ENCODE measurements around the gene OR52E6. TPM values are rescaled to one million over a fixed set of nuclear protein-coding genes. Genes with fewer than 3 reads are reported as not detected.

The OR52E6 gene
- total RNA-seq, 2 experiments from 2014 or later: not detected

DNA sequence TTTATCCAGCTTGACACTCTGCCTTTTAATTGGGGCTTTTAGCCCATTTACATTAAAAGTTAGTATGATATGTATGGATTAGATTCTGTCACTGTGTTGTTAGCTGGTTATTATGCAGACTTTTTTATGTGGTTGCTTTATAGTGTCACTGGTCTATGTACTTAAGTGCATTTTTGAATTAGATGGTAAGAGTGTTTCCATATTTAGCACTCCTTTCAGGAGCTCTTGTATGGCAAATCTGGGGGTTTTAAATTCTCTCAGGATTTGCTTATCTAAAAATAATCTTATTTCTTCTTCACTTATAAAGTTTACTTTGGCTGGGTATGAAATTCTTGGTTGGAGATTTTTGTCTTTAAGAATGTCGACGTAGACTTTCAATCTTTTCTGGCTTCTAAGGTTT, 4.0 kb downstream of the OR52E6 start:
- Histone ChIP-seq H2AFZ (ENCODE audit: low read length) (no peak overlapping the region), H3K79me2 (ENCODE audit: insufficient read depth, low read depth, low read length) (no peaks in the 10 kb centered on the region), H3K4me1 (ENCODE audit: insufficient read depth, low read length, poor library complexity, severe bottlenecking) (no peaks in the 10 kb centered on the region), H3K4me2 (ENCODE audit: low read length) (no peak overlapping the region), H3K27ac (ENCODE audit: low read depth, low read length, poor library complexity, severe bottlenecking) (no peak overlapping the region), H3K9me3 (ENCODE audit: low read length) (no peaks in the 10 kb centered on the region), H4K20me1 (ENCODE audit: insufficient read depth, low read length) (no peaks in the 10 kb centered on the region), H3K4me3 (ENCODE audit: low read depth, low read length, poor library complexity, severe bottlenecking) (no peak overlapping the region), H3K9me2 (ENCODE audit: insufficient read depth, low read length) (no peaks in the 10 kb centered on the region), H3K36me3 (ENCODE audit: insufficient read depth, low read length) (no peaks in the 10 kb centered on the region)
- POLR2A ChIA-PET: no interaction called here
- DNase-seq (ENCODE audit: low spot score): no peak
- BruUV-seq (replicated peaks): no TSS peak
- CTCF ChIA-PET (ENCODE audit: unreplicated experiment): no interaction called here
- TF ChIP-seq, protein P1, sequence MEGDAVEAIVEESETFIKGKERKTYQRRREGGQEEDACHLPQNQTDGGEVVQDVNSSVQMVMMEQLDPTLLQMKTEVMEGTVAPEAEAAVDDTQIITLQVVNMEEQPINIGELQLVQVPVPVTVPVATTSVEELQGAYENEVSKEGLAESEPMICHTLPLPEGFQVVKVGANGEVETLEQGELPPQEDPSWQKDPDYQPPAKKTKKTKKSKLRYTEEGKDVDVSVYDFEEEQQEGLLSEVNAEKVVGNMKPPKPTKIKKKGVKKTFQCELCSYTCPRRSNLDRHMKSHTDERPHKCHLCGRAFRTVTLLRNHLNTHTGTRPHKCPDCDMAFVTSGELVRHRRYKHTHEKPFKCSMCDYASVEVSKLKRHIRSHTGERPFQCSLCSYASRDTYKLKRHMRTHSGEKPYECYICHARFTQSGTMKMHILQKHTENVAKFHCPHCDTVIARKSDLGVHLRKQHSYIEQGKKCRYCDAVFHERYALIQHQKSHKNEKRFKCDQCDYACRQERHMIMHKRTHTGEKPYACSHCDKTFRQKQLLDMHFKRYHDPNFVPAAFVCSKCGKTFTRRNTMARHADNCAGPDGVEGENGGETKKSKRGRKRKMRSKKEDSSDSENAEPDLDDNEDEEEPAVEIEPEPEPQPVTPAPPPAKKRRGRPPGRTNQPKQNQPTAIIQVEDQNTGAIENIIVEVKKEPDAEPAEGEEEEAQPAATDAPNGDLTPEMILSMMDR (conservative IDR thresholded peaks at IDR 0.05; ENCODE audit: low read length): no peak
- no peak for TF ChIP-seq EZH2phosphoT487 (IDR thresholded peaks at IDR 0.05; ENCODE audit: borderline replicate concordance, low read depth, low read length)
- intact Hi-C loops (cut with micrococcal nuclease; ENCODE audit: unreplicated experiment): no loop called here

DNA sequence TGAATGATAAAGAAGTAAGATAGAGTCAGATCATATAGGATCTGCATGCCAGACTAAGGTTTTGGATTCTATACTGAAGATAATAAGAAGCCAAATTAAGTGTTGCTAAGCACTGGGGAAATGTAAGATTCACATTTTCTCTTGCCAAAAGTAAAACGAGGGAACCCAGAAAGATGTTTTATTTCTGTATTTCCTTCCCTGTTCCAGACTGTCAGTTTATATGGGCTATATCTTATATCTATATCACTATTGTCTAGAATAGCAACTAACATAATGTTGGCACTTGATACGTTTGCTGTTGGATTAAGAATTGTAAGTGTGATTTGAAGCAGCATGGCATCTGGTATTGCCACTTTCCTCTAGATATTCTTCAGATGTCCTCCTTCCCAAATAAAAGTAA, 8.3 kb downstream of the OR52E6 start:
- Histone ChIP-seq H3K4me1 (ENCODE audit: insufficient read depth, low read length, poor library complexity, severe bottlenecking) (no peaks in the 10 kb centered on the region), H3K79me2 (ENCODE audit: insufficient read depth, low read depth, low read length) (no peaks in the 10 kb centered on the region), H3K36me3 (ENCODE audit: insufficient read depth, low read length) (no peaks in the 10 kb centered on the region), H3K27ac (ENCODE audit: low read depth, low read length, poor library complexity, severe bottlenecking) (no peak overlapping the region), H2AFZ (ENCODE audit: low read length) (no peak overlapping the region), H3K9me3 (ENCODE audit: low read length) (no peaks in the 10 kb centered on the region), H3K9me2 (ENCODE audit: insufficient read depth, low read length) (no peaks in the 10 kb centered on the region), H4K20me1 (ENCODE audit: insufficient read depth, low read length) (no peaks in the 10 kb centered on the region), H3K4me2 (ENCODE audit: low read length) (no peak overlapping the region), H3K4me3 (ENCODE audit: low read depth, low read length, poor library complexity, severe bottlenecking) (no peak overlapping the region)
- ChIA-PET CTCF (ENCODE audit: unreplicated experiment) (no interaction called here), POLR2A (interaction anchor here (0.7 kb wide), 1 partner anchor 744 kb away, joined by 3 read pairs; no protein-coding TSS in a partner anchor)
- no peak for DNase-seq (ENCODE audit: low spot score)
- TF ChIP-seq, protein P1 (conservative IDR thresholded peaks at IDR 0.05; ENCODE audit: low read length): no peak
- no peak for TF ChIP-seq EZH2phosphoT487 (IDR thresholded peaks at IDR 0.05; ENCODE audit: borderline replicate concordance, low read depth, low read length)
- intact Hi-C loops (cut with micrococcal nuclease; ENCODE audit: unreplicated experiment): no loop called here
- BruUV-seq (replicated peaks): no TSS peak

- Histone ChIP-seq H3K4me1 (ENCODE audit: insufficient read depth, low read length, poor library complexity, severe bottlenecking) (no peaks in the 10 kb centered on the region), H3K9me3 (ENCODE audit: low read length) (no peaks in the 10 kb centered on the region), H3K9me2 (ENCODE audit: insufficient read depth, low read length) (no peaks in the 10 kb centered on the region), H2AFZ (ENCODE audit: low read length) (no peak overlapping the region), H3K27ac (ENCODE audit: low read depth, low read length, poor library complexity, severe bottlenecking) (no peak overlapping the region), H4K20me1 (ENCODE audit: insufficient read depth, low read length) (no peaks in the 10 kb centered on the region), H3K36me3 (ENCODE audit: insufficient read depth, low read length) (no peaks in the 10 kb centered on the region), H3K4me2 (ENCODE audit: low read length) (no peak overlapping the region), H3K4me3 (ENCODE audit: low read depth, low read length, poor library complexity, severe bottlenecking) (no peak overlapping the region), H3K79me2 (ENCODE audit: insufficient read depth, low read depth, low read length) (no peaks in the 10 kb centered on the region)
- intact Hi-C loops (cut with micrococcal nuclease; ENCODE audit: unreplicated experiment): no loop called here
- no peak for TF ChIP-seq EZH2phosphoT487 (IDR thresholded peaks at IDR 0.05; ENCODE audit: borderline replicate concordance, low read depth, low read length)
- TF ChIP-seq, protein P1 (conservative IDR thresholded peaks at IDR 0.05; ENCODE audit: low read length): no peak
- no TSS peak for BruUV-seq (replicated peaks)
- CTCF ChIA-PET (ENCODE audit: unreplicated experiment): no interaction called here
- POLR2A ChIA-PET: no interaction called here
- DNase-seq (ENCODE audit: low spot score): no peak
These were observed 10.4 kb downstream of the OR52E6 start for GRCh38 chr11:5831196-5831829.
